GM19238 (cell line): Measurements from ENCODE around the gene C5orf46.
"Not testable (repeated sequence)": the region's sequence is repeated elsewhere in the genome, so short reads cannot be mapped to it uniquely, and the experiment has no call there.

ENCODE experiments used
- DNase-seq: peaks from one replicate; pipeline ENCODE4 v3.0.0; 2011; ENCODE audit warnings: low spot score; ENCODE audit not compliant: insufficient read length

Gene C5orf46

GRCh38 chr5:147906326-147907095 lies at the start of gene C5orf46:
TSS of gene C5orf46 (minus strand) at chr5:147906538. CDS start at chr5:147906501, 37 bp downstream.
- DNase-seq = no peak

- no peak for DNase-seq
These were observed 48.6 kb upstream of the C5orf46 start for GRCh38 chr5:147954971-147955370.

GRCh38 chr5:147949711-147950573 lies 43.6 kb upstream of the C5orf46 start:
- DNase-seq = no peak

GRCh38 chr5:147946658-147947274 lies 40.4 kb upstream of the C5orf46 start:
- not testable (repeated sequence) for DNase-seq

- no peak for DNase-seq
These were observed 33.2 kb upstream of the C5orf46 start for GRCh38 chr5:147939431-147940114.

GRCh38 chr5:147935032-147935431 lies 28.7 kb upstream of the C5orf46 start:
- DNase-seq = no peak

GRCh38 chr5:147930769-147931168 lies 24.4 kb upstream of the C5orf46 start:
- DNase-seq = no peak

- DNase-seq = no peak
These were observed 21.6 kb upstream of the C5orf46 start for GRCh38 chr5:147927901-147928300.

GRCh38 chr5:147925020-147925419 lies 18.7 kb upstream of the C5orf46 start:
- no peak for DNase-seq

GRCh38 chr5:147921136-147921535 lies 14.8 kb upstream of the C5orf46 start:
- no peak for DNase-seq

- DNase-seq = no peak
These were observed 14.2 kb upstream of the C5orf46 start for GRCh38 chr5:147920420-147921030.

GRCh38 chr5:147918899-147919298 lies 12.6 kb upstream of the C5orf46 start:
- DNase-seq = no peak

GRCh38 chr5:147918101-147918685 lies 11.9 kb upstream of the C5orf46 start:
- DNase-seq = no peak

- DNase-seq = no peak
These were observed 7.4 kb upstream of the C5orf46 start for GRCh38 chr5:147913786-147914185.

GRCh38 chr5:147912011-147912410 lies 5.7 kb upstream of the C5orf46 start:
- DNase-seq = no peak

- no peak for DNase-seq
These were observed 5.1 kb upstream of the C5orf46 start for GRCh38 chr5:147911427-147911826.

- no peak for DNase-seq
These were observed 2.2 kb downstream of the C5orf46 start for GRCh38 chr5:147904110-147904509.

GRCh38 chr5:147902609-147903115 lies 3.7 kb downstream of the C5orf46 start:
- no peak for DNase-seq

- no peak for DNase-seq
These were observed 4.7 kb downstream of the C5orf46 start for GRCh38 chr5:147901599-147902039.

- no peak for DNase-seq
These were observed 7.4 kb downstream of the C5orf46 start for GRCh38 chr5:147898875-147899401.
